ENCODE data around the gene TBX4.

TBX4 gene

GRCh38 chr17:61452301-61453290 lies at the start of gene TBX4:
TSS of gene TBX4 (plus strand) at chr17:61452422. CDS start at chr17:61456491, 4,069 bp downstream.
- no peak for DNase-seq

- DNase-seq = peak; percentile 60
These were observed 49.0 kb upstream of the TBX4 start for GRCh38 chr17:61402978-61403800.

DNA sequence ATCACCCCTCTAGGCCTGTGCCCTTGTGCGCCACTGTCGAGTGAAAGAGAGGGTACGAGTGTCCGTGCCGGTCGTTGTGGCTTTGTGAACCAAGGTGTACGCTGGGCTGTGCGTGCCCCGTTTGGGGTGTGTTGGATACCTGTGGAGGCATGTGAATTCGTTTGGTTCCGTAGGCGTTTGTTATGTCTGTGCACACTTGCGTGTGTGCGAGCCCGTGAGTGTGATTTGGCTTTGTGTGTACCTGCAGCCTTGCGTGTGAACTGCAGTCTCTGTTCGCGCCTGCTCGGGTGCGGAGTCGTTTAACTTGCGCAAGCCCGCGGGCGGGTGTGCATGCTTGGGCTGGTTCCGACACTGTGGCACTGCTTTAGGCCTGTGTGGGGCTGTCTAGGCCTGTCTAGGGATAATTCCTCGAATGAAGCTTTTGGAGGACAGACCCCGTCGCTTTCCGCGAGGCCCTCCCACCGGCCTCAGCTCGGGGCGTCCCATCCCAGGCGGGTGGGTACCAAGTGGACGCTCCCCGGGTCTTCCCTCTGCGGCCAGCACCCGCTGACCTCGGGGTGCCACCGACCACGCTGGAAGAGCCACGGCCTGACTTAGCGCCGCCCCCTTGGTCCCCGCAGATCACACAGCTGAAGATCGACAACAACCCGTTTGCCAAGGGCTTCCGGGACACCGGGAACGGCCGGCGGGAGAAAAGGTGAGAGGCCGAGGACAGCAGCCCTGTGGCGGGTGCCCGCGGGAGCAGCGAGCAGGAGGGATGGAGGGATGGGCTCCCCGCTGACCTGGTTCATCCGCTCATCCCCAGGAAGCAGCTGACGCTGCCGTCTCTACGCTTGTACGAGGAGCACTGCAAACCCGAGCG lies 48.2 kb upstream of the TBX4 start:
- DNase-seq = no peak

DNA sequence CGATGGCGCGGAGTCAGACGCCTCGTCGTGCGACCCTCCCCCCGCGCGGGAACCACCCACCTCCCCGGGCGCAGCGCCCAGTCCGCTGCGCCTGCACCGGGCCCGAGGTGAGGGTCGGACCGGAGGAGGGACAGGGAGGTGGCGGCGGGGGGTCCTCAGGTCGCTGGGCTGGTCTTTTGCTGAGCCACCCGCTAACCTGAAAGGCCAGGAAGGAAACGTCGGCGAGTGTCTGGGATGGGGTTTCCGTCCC lies 47.6 kb upstream of the TBX4 start:
- no peak for DNase-seq

- no peak for DNase-seq
These were observed 47.1 kb upstream of the TBX4 start for GRCh38 chr17:61404913-61405685.

DNA sequence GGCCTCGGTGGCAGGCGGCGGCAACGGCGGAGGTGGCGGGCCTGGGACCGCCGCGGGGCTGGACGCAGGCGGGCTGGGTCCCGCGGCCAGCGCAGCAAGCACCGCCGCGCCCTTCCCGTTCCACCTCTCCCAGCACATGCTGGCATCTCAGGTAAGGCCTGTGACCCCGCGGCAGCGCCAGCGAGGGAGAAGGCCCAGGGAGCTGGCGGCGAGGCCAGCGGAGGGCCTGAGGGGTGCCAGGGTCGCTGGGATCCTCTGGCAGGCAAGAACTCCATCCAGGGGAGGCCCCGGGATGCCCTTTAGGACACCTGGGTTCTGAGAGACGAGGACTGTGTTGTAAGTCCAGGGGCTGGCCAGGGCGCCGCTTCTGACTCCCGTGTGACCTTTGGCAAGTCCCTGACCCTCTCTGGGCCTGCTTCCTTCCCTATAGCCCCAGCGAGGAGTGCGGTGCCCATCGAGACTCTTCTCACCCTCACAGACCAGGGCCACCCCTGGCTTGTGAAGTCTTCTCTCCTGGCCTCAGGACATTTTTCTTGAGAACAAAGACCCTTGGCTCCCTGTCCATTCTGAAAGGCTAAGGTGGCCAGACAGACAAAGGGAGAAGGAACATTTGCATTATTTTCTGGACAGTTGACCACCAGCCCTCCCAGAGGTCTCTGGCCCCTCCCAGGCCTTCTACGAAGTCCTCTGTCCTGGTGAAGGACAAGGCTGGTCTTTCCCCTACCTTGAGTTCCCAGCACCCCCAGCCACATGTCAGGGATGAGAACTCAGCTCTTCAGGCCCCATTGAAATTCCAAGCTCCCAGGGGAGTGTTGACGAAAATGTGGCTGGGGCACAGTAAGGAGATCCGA lies 46.3 kb upstream of the TBX4 start:
- DNase-seq = no peak

GRCh38 chr17:61406537-61406845 lies 45.7 kb upstream of the TBX4 start:
- no peak for DNase-seq

GRCh38 chr17:61406971-61407911 lies 45.0 kb upstream of the TBX4 start:
- DNase-seq = no peak

GRCh38 chr17:61408151-61409041 lies 43.8 kb upstream of the TBX4 start:
- DNase-seq = no peak

DNA sequence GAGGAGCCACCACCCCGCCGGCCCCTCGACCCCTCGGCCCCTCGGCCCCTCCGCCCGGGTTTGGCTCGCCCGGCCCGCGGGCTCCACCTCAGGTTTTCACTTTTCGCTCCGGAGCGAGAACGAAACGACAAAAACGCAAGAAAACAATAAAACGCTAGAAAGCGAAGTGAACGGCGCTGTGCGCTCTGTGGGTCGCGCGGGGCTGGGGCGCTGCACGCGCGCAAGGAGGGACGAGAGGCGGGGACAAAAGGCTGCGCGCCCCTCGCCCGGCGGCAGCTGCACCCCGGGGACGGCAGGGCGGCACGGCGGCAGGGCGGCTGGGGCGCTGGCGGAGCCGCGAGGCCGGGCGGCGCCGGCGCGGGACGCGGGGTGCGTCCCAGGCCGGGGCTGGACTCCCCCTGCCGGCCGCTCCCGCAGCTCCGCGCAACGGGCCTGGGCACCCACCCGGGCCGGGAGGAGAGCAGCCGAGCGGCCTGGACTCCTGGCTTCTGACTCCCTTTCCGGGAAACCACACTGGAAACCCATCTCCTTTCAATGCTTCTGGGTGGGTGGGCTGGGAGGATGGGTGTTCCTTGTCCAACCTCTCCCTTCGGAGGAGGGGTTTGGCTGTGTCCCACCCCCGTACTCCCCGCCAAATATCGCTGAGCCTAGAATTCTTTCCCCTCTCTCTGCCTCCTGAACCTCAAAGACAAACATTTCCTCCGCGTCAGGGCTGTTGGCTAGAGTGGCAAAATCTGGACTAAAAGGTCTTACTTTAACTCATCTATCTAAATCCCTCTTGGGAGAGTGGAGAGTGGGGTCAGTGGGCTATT lies 42.7 kb upstream of the TBX4 start:
- DNase-seq = no peak

GRCh38 chr17:61410141-61411010 lies 41.8 kb upstream of the TBX4 start:
- DNase-seq = no peak

GRCh38 chr17:61411011-61411260 lies 41.3 kb upstream of the TBX4 start:
- no peak for DNase-seq

DNA sequence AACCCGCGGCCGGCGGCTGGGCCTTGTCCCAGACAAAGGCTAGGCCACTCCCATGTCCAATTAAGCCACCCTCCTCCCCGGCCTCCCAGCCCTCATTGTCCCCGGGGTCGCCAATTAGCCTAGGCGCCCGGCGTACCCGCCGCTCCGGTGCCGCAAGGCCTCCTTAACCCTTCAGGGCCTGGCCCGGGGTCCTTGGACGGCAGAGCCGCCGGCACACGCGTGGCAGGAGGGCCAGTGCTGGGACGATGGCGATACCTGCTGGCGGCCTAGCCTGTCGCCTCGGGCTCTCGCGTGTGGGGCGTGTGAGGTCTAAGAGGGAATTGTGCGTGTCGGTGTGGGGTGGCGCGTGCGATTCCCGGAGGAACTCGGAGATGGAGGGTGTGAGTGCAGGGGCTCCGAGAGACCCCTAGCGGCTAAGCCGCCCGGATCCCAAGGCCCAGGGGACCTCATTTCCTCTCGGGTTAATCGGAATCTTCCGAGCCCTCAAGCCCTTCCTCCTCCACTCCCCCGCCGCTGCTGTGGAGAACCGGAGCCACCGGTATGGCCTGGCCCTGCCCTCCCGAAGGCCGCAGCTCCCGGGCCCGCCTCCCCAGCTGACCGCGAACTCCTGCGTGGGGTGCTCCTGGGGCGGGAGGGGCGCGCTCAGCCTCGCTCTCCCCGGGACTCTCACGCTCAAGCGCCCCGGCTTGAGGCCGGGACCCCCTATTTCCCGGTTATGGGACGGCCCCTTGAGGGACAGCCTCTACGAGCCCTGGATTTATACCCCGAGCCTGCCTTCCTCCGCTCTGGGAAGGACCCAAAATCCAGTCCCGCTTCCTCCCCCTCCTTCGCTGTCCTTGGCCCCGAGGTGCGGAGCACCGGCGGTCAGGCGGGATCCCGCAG lies 40.7 kb upstream of the TBX4 start:
- no peak for DNase-seq

DNA sequence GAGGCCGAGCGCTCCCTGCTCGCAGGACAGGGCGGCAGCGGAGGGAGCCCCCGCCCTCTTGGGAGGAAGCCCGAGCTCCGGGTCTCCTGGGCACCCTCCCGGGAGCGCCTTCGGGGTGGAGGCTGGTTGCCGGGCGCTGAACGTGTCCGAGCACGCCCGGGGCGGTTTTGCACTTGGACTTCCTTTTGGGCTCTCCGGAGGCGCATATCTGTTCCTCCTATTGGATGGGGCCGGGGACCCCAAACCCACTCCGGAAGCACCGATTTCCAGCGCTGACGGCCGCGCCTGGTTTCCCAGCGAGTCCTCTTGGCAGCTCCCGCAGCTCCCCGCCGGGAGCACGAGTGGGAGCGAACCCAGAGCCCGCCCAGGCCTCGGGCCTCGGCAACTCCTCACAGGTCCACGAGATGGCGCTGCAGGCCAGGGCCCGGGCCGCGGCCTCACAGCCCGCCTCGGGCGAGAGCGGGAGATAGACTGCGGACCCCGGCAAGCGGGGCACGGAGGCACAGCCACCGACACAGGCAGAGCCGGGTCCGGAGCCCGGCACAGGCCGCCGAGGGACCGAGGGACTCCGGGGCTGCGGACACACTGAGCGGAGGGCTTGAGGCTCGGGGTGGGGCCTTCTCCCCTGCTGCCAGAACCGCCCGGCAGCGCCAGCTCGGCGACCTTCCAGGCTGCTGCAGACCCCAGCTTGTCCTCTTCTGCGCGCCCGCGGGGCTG lies 39.9 kb upstream of the TBX4 start:
- no peak for DNase-seq

- no peak for DNase-seq
These were observed 39.2 kb upstream of the TBX4 start for GRCh38 chr17:61412860-61413660.

Measured in NCI-H1436 treated with DMSO at 0.1 percent for 48 hours (cell line).